Measurements from ENCODE around the gene MED12.

Gene MED12

GRCh38 chrX:71095981-71096759 lies 22.2 kb upstream of the MED12 start:
- Histone ChIP-seq H3K4me3 (ENCODE audit: low read length, poor library complexity, severe bottlenecking) (peak overlapping the region; percentile 84), H3K27me3 (ENCODE audit: insufficient read depth, low read length, poor library complexity, severe bottlenecking) (no peaks in the 10 kb centered on the region), H3K9me3 (ENCODE audit: insufficient read depth, low read depth, low read length) (no peaks in the 10 kb centered on the region), H3K79me2 (ENCODE audit: insufficient read depth, low read length) (peaks cover 18% of the 10 kb centered on the region; the same call in 1 of the 2 replicates), H3F3A (ENCODE audit: low read depth) (no peaks in the 10 kb centered on the region), H3K36me3 (ENCODE audit: insufficient read depth, low read length) (no peaks in the 10 kb centered on the region), H2AFZ (ENCODE audit: low read length) (peak overlapping the region; percentile 91; the same call in 1 of the 2 replicates), H3K4me2 (ENCODE audit: low read depth, low read length, poor library complexity, severe bottlenecking) (peak overlapping the region; percentile 94), H4K20me1 (ENCODE audit: insufficient read depth, low read length, poor library complexity, severe bottlenecking) (no peaks in the 10 kb centered on the region), H3K9me2 (replicated peaks; ENCODE audit: low read depth, low read length) (no peaks in the 10 kb centered on the region), H3K4me1 (ENCODE audit: insufficient read depth, low read length, poor library complexity, severe bottlenecking) (peaks cover 35% of the 10 kb centered on the region), H3K9ac (ENCODE audit: low read depth, low read length, poor library complexity, severe bottlenecking) (peak overlapping the region; percentile 76)
- no peak for TF ChIP-seq CTCF (conservative IDR thresholded peaks at IDR 0.05; ENCODE audit: low read length)
- TF ChIP-seq EZH2phosphoT487 (IDR thresholded peaks at IDR 0.05; ENCODE audit: borderline replicate concordance), result no peak

- no peak for TF ChIP-seq EZH2phosphoT487 (IDR thresholded peaks at IDR 0.05; ENCODE audit: borderline replicate concordance)
- no peak for TF ChIP-seq CTCF (conservative IDR thresholded peaks at IDR 0.05; ENCODE audit: low read length)
- H3K9me3 ChIP-seq (ENCODE audit: insufficient read depth, low read depth, low read length), result no peaks in the 10 kb centered on the region
- no peaks in the 10 kb centered on the region for H3K36me3 ChIP-seq (ENCODE audit: insufficient read depth, low read length)
- peak overlapping the region; percentile 94 for H3K4me2 ChIP-seq (ENCODE audit: low read depth, low read length, poor library complexity, severe bottlenecking)
- peak overlapping the region; percentile 84 for H3K4me3 ChIP-seq (ENCODE audit: low read length, poor library complexity, severe bottlenecking)
- H2AFZ ChIP-seq (ENCODE audit: low read length), result 0 out of 2 replicates have a peak overlapping the region, but pooled peaks have one; percentile 73
- peaks cover 41% of the 10 kb centered on the region for H3K4me1 ChIP-seq (ENCODE audit: insufficient read depth, low read length, poor library complexity, severe bottlenecking)
- H4K20me1 ChIP-seq (ENCODE audit: insufficient read depth, low read length, poor library complexity, severe bottlenecking), result no peaks in the 10 kb centered on the region
- H3F3A ChIP-seq (ENCODE audit: low read depth), result no peaks in the 10 kb centered on the region
- no peaks in the 10 kb centered on the region for H3K9me2 ChIP-seq (replicated peaks; ENCODE audit: low read depth, low read length)
- no peaks in the 10 kb centered on the region for H3K27me3 ChIP-seq (ENCODE audit: insufficient read depth, low read length, poor library complexity, severe bottlenecking)
- peaks cover 20% of the 10 kb centered on the region; the same call in 1 of the 2 replicates for H3K79me2 ChIP-seq (ENCODE audit: insufficient read depth, low read length)
- H3K9ac ChIP-seq (ENCODE audit: low read depth, low read length, poor library complexity, severe bottlenecking), result peak overlapping the region; percentile 76
These were observed 21.7 kb upstream of the MED12 start for GRCh38 chrX:71096760-71097032.

GRCh38 chrX:71098302-71098701 lies 20.1 kb upstream of the MED12 start:
- peaks cover 55% of the 10 kb centered on the region for H3K4me1 ChIP-seq (ENCODE audit: insufficient read depth, low read length, poor library complexity, severe bottlenecking)
- no peaks in the 10 kb centered on the region for H3K9me2 ChIP-seq (replicated peaks; ENCODE audit: low read depth, low read length)
- H3F3A ChIP-seq (ENCODE audit: low read depth), result 0 out of 2 replicates have a peak, but pooled peaks cover 4% of the 10 kb centered on the region
- peak overlapping the region; percentile 30 for H3K9ac ChIP-seq (ENCODE audit: low read depth, low read length, poor library complexity, severe bottlenecking)
- TF ChIP-seq CTCF (conservative IDR thresholded peaks at IDR 0.05; ENCODE audit: low read length), result peak; percentile 64
- TF ChIP-seq EZH2phosphoT487 (IDR thresholded peaks at IDR 0.05; ENCODE audit: borderline replicate concordance), result no peak
- H3K27me3 ChIP-seq (ENCODE audit: insufficient read depth, low read length, poor library complexity, severe bottlenecking), result no peaks in the 10 kb centered on the region
- H4K20me1 ChIP-seq (ENCODE audit: insufficient read depth, low read length, poor library complexity, severe bottlenecking), result no peaks in the 10 kb centered on the region
- peaks cover 23% of the 10 kb centered on the region; the same call in 1 of the 2 replicates for H3K79me2 ChIP-seq (ENCODE audit: insufficient read depth, low read length)
- H3K36me3 ChIP-seq (ENCODE audit: insufficient read depth, low read length), result no peaks in the 10 kb centered on the region
- no peak overlapping the region for H2AFZ ChIP-seq (ENCODE audit: low read length)
- no peaks in the 10 kb centered on the region for H3K9me3 ChIP-seq (ENCODE audit: insufficient read depth, low read depth, low read length)
- H3K4me2 ChIP-seq (ENCODE audit: low read depth, low read length, poor library complexity, severe bottlenecking), result peak overlapping the region; percentile 64
- H3K4me3 ChIP-seq (ENCODE audit: low read length, poor library complexity, severe bottlenecking), result peak overlapping the region; percentile 48

Data from Loucy (cell line).